ENCODE measurements around the gene TUFT1.
"Not testable (repeated sequence)": the region's sequence is repeated elsewhere in the genome, so short reads cannot be mapped to it uniquely, and the experiment has no call there.

TUFT1 gene

GRCh38 chr1:151611288-151611790 lies 71.2 kb downstream of the TUFT1 start:
- Histone ChIP-seq H3K4me1 (peaks cover 32% of the 10 kb centered on the region), H3K36me3 (0 out of 2 replicates have a peak, but pooled peaks cover 8% of the 10 kb centered on the region), H3K4me2 (0 out of 2 replicates have a peak overlapping the region, but pooled peaks have one; percentile 26), H3K27ac (no peak overlapping the region), H3K27me3 (no peaks in the 10 kb centered on the region), H3K4me3 (peak overlapping the region; percentile 95; the same call in 1 of the 2 replicates), H3K9ac (no peak overlapping the region), H3K9me3 (no peaks in the 10 kb centered on the region), H4K20me1 (peaks cover 33% of the 10 kb centered on the region)
- TF ChIP-seq Cebpa-rat (IDR thresholded peaks at IDR 0.05): peak; percentile 83

GRCh38 chr1:151611832-151612500 lies 71.9 kb downstream of the TUFT1 start, which contains the start of gene SNX27:
TSS of gene SNX27 (plus strand) at chr1:151612050. CDS start at chr1:151612202, 152 bp downstream.
- peaks cover 32% of the 10 kb centered on the region for H3K4me1 ChIP-seq
- H3K27me3 ChIP-seq: no peaks in the 10 kb centered on the region
- peak within 1 kb of the TSS; percentile 95 for H3K27ac ChIP-seq
- TF ChIP-seq Cebpa-rat (IDR thresholded peaks at IDR 0.05): no peak
- peak within 1 kb of the TSS; percentile 87 for H3K4me2 ChIP-seq
- H3K9ac ChIP-seq: peak within 1 kb of the TSS; percentile 93
- H3K9me3 ChIP-seq: no peaks in the 10 kb centered on the region
- H3K36me3 ChIP-seq: 0 out of 2 replicates have a peak, but pooled peaks cover 8% of the 10 kb centered on the region
- H4K20me1 ChIP-seq: peaks cover 39% of the 10 kb centered on the region
- peak within 1 kb of the TSS; percentile 95 for H3K4me3 ChIP-seq

GRCh38 chr1:151612501-151613281 lies 72.6 kb downstream of the TUFT1 start:
- peak overlapping the region; percentile 95 for H3K4me3 ChIP-seq
- H3K4me1 ChIP-seq: peaks cover 32% of the 10 kb centered on the region
- H4K20me1 ChIP-seq: peaks cover 46% of the 10 kb centered on the region
- peak overlapping the region; percentile 87 for H3K4me2 ChIP-seq
- no peaks in the 10 kb centered on the region for H3K27me3 ChIP-seq
- no peaks in the 10 kb centered on the region for H3K9me3 ChIP-seq
- no peak for TF ChIP-seq Cebpa-rat (IDR thresholded peaks at IDR 0.05)
- peak overlapping the region; percentile 95 for H3K27ac ChIP-seq
- peak overlapping the region; percentile 93 for H3K9ac ChIP-seq
- 0 out of 2 replicates have a peak, but pooled peaks cover 8% of the 10 kb centered on the region for H3K36me3 ChIP-seq

GRCh38 chr1:151613282-151613780 lies 73.2 kb downstream of the TUFT1 start:
- H3K4me2 ChIP-seq: peak overlapping the region; percentile 87
- H4K20me1 ChIP-seq: peaks cover 53% of the 10 kb centered on the region
- no peaks in the 10 kb centered on the region for H3K9me3 ChIP-seq
- peak overlapping the region; percentile 95 for H3K4me3 ChIP-seq
- peak overlapping the region; percentile 93 for H3K9ac ChIP-seq
- peaks cover 32% of the 10 kb centered on the region for H3K4me1 ChIP-seq
- TF ChIP-seq Cebpa-rat (IDR thresholded peaks at IDR 0.05): no peak
- 0 out of 2 replicates have a peak, but pooled peaks cover 8% of the 10 kb centered on the region for H3K36me3 ChIP-seq
- no peaks in the 10 kb centered on the region for H3K27me3 ChIP-seq
- no peak overlapping the region for H3K27ac ChIP-seq

- Histone ChIP-seq H3K27ac (no peak overlapping the region), H3K4me2 (no peak overlapping the region), H3K36me3 (peaks cover 11% of the 10 kb centered on the region; the same call in 1 of the 2 replicates), H3K4me3 (no peak overlapping the region), H4K20me1 (peaks cover 78% of the 10 kb centered on the region), H3K9me3 (no peaks in the 10 kb centered on the region), H3K4me1 (peaks cover 32% of the 10 kb centered on the region), H3K27me3 (no peaks in the 10 kb centered on the region), H3K9ac (no peak overlapping the region)
- no peak for TF ChIP-seq Cebpa-rat (IDR thresholded peaks at IDR 0.05)
Measured at GRCh38 chr1:151615711-151616504, 75.8 kb downstream of the TUFT1 start.

GRCh38 chr1:151616505-151616849 lies 76.4 kb downstream of the TUFT1 start:
- H3K36me3 ChIP-seq: peaks cover 11% of the 10 kb centered on the region; the same call in 1 of the 2 replicates
- no peak overlapping the region for H3K9ac ChIP-seq
- H4K20me1 ChIP-seq: peaks cover 84% of the 10 kb centered on the region
- no peak overlapping the region for H3K4me2 ChIP-seq
- no peak overlapping the region for H3K27ac ChIP-seq
- H3K4me3 ChIP-seq: no peak overlapping the region
- H3K9me3 ChIP-seq: no peaks in the 10 kb centered on the region
- H3K27me3 ChIP-seq: no peaks in the 10 kb centered on the region
- no peak for TF ChIP-seq Cebpa-rat (IDR thresholded peaks at IDR 0.05)
- H3K4me1 ChIP-seq: peaks cover 32% of the 10 kb centered on the region

GRCh38 chr1:151618003-151618402 lies 77.9 kb downstream of the TUFT1 start:
- no peaks in the 10 kb centered on the region; the same call in 1 of the 2 replicates for H3K9me3 ChIP-seq
- no peak overlapping the region for H3K4me2 ChIP-seq
- H3K27ac ChIP-seq: no peak overlapping the region
- peaks cover 95% of the 10 kb centered on the region for H4K20me1 ChIP-seq
- H3K4me3 ChIP-seq: no peak overlapping the region
- TF ChIP-seq Cebpa-rat (IDR thresholded peaks at IDR 0.05): no peak
- H3K9ac ChIP-seq: no peak overlapping the region
- peaks cover 30% of the 10 kb centered on the region for H3K4me1 ChIP-seq
- H3K27me3 ChIP-seq: no peaks in the 10 kb centered on the region
- H3K36me3 ChIP-seq: peaks cover 18% of the 10 kb centered on the region

GRCh38 chr1:151618470-151618869 lies 78.4 kb downstream of the TUFT1 start:
- H3K9me3 ChIP-seq: no peaks in the 10 kb centered on the region; the same call in 1 of the 2 replicates
- H3K4me3 ChIP-seq: no peak overlapping the region
- no peak overlapping the region for H3K27ac ChIP-seq
- peaks cover 25% of the 10 kb centered on the region for H3K4me1 ChIP-seq
- no peak overlapping the region for H3K9ac ChIP-seq
- peaks cover 22% of the 10 kb centered on the region for H3K36me3 ChIP-seq
- TF ChIP-seq Cebpa-rat (IDR thresholded peaks at IDR 0.05): no peak
- H3K4me2 ChIP-seq: no peak overlapping the region
- no peaks in the 10 kb centered on the region for H3K27me3 ChIP-seq
- peaks cover 90% of the 10 kb centered on the region for H4K20me1 ChIP-seq

- H3K9ac ChIP-seq, H3K27me3 ChIP-seq, H3K4me3 ChIP-seq, H3K9me3 ChIP-seq, H3K27ac ChIP-seq, H3K4me2 ChIP-seq: not testable (repeated sequence)
- Histone ChIP-seq H3K36me3 (peaks cover 26% of the 10 kb centered on the region), H4K20me1 (peaks cover 88% of the 10 kb centered on the region), H3K4me1 (peaks cover 20% of the 10 kb centered on the region)
Measured at GRCh38 chr1:151618996-151619395, 78.9 kb downstream of the TUFT1 start.

All from BLaER1 (cell line).